HG02981 (cell line): ENCODE results near the gene LDLRAD3.

ENCODE experiments used
- ATAC-seq: cut with Tn5 transposase; IDR thresholded peaks from one replicate; pipeline ENCODE4 v1.9.1; 2021; ENCODE audit warnings: mild to moderate bottlenecking, moderate library complexity; ENCODE audit not compliant: unreplicated experiment

Gene LDLRAD3

DNA sequence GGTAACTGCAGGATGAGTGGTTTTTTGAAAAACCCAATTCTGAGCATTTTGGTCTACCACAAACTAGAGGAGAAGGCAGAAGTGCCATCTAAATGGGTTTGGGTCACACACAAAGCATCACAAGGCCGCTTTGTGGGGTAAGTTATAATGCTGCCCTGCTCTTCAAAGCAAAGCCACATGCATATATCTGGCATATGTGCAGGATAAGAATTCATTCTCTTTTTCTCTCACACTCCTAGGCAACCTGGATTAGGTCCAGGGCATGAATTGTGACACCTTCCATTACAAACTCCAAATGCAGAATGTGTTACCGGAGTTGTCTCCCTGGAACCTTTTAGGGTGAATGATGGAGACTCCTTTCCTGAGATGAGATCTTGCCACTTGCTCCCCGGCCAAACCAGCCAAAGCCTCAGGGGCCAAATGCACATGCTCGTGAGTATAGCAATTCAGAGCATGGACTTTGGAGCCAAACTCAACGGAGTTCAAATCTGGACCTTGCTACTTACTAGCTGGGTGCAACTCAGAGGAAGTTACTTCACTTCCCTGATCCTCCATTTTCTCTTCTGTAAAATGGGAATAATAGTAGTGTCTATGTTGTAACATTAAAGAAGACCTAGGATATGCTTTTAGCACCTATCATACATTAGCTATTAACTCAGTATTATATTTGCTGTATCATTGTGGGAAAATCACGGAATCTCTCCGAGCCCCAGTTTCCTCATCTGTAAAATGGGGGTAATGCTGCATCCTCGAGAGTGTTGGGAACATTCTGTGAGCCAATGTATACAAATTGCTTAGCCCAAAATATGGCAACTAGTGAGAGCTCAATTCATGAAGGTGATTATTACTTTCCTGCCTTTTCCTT is 248.8 kb downstream of the LDLRAD3 start:
- ATAC-seq = no peak

DNA sequence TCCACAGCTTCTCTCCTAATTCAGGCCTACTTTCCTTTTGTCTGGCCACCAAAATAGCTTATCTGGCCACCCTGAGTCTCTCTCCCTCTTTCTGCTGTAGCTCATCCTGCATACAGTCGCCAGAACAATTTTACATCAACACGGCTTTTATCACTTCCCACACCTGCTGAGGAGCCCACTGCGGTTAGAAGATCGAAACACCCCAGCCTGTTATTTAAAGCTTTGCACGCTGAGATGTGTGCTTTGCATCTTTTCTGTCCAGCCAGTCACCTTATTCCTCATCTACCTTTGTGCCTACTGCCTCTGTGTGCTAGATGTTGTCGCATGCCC is 249.4 kb downstream of the LDLRAD3 start:
- ATAC-seq = no peak

DNA sequence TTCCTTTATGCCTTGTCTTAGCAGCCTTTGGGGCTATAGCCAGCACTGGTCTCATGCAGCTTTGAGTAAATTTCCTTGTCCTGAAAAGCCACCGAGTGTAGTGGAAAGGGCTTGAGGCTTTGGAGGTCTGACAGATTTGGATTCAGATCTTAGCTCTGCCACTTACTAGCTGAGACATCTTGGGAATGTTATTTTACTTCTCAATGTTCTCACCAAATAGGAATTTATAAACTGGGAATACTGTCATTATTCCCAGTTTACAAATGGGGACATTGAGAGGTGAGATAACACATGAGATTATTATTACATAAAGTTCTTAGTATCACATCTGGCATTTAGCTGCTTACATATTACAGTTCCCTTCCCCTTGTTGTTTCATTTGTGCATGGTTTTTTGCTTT is 249.9 kb downstream of the LDLRAD3 start:
- ATAC-seq = no peak

DNA sequence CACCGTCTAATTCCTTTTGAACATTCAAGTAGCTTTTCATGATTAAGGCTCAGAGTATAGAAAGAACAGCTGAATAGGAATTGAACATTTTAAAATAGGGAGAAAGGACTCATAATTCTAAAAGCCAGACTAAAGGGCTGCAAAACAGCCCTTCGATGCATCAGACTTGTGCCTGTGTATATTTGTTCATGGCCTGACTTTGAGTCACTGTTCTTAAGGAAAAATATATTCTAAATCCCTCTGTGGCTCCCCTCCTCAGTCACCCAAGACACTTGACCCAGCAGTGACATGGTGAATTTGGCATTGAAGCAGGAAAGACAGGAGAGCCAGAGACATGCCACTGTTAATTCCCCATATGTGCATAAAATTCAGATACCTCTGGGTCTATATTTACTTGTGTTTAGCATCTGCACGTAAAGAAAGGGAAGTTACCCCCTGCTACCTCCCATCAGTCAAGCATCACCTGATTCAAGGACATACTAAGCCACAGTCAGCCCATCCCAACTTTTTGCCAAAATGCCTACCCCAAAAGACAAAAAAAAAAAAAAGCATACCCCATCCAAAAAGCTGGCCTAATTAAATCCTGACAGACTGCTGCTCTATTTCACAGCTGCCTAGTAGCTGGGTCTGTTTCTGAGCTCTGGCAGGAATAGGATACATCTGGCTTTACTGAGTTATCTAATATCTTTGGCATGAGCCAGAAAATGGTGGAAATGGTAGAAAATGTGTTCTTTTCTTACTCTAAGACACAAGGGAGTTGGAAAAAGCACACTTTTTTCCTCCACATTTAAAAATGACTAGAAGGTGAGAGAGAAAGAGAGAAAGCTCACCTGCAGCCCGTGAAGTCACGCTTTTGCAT is 251.9 kb downstream of the LDLRAD3 start:
- ATAC-seq = no peak

DNA sequence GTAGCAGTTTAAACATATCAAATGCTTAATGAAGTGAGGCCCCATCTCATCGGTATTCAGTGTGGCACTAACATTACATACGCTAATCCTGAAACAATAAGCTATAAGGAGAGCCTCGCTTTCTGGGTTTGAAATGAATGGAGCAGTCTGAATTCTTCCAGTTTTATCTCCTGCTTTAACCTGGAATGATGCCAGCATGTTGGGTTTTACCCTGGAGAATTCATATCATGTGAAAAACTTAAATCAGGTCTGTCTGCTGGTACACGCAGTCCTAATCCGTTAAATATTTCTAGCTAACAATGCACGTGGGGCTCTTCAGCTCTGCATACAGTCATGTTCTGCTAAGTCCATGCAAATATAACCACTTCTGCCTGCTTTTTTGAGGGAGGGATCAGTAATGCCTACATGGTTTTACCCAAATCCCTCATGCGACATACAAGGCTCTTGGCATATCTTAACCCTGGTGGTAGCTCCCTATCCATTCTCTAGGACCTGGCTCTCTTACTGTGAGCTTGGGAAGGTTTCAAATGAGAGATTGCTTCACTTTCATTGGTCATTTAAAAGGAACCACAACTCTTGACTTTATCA is 252.6 kb downstream of the LDLRAD3 start:
- ATAC-seq = no peak

DNA sequence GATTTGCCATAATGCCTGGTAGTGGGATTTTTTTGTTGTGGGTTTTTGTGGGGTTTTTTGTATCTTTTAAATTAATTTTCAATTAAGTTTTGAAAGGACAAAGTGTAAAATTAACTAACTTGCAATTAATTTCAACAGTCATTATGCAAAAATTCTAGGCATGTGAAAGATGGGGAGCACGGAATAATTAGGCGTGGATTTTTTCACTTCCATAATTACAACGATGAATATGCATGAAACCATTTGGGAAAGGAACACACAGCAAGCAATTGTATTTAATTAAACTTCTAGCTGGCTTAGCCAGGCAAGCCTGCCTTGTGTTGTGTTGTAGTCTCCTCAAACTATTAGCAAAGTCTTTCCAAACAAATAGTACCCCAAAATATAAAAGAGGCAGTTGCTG is 257.5 kb downstream of the LDLRAD3 start:
- no peak for ATAC-seq

DNA sequence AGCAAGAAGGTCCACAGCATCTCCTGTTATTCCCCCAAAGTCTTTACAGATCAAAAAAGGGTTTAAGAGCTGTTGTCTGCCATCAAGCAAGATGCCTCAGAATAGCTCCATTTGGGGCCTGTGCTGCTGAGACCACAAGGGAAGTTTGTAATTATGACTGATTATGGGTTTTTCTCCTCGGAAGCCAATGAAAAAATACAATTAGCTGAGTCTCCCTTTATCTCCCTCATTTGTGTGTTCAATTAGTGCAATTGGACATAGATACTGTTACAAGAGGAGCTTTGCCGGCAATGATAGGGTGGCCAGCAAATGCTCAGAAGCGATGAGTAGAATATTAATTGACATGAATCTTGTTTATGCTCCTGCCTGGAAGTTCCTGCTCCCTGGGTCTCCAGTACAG is 261.7 kb downstream of the LDLRAD3 start:
- ATAC-seq = no peak

DNA sequence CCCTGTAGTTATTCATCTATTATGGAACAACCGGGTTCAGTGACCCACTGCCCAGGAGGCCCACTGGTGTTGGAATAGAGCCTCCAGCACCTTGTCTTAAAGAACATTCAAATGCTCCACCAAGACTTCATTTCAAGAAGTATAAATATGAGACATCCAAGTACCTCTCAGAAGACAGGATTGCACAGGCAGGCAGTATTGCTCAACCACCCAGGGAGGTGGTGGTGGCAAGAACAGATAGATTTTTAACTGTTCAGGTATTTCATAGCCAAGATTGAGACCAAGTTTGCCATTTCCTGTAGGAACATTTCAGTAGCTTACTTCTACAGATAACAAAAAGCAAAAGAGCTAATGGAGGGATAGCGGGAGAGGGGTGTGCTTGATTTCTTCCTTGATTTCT is 266.7 kb downstream of the LDLRAD3 start:
- ATAC-seq = no peak

DNA sequence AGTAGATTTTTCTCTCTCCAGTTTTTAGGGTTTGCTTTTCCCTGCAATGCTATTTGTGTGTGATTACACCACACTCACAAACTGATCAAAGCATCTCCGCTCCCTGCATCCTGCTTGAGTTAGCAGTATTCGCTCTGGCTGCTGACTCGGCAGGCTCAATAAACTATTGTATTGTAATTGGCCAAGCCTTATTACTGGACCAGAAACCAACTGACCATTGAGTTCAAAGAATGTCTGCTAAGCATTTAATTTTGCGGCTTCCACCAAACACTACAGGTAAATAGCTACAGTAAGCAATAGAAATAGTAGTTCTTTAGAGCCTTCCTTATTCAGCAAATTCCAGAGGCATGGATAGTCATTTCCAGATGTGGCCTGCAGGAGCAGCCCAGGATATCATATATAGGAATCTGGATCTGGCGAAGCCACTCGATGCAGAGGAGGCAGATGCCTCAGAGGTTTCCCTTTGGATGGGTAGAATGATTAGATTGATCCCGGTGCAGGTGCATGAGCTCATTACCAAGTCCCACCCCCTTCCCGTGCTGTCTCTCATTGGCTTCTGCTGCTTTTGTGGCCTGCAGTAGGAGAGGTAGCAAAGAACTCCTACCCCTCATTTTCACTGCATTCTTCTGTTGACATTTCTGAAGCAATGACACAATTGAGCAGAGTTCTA is 268.0 kb downstream of the LDLRAD3 start:
- ATAC-seq = no peak

DNA sequence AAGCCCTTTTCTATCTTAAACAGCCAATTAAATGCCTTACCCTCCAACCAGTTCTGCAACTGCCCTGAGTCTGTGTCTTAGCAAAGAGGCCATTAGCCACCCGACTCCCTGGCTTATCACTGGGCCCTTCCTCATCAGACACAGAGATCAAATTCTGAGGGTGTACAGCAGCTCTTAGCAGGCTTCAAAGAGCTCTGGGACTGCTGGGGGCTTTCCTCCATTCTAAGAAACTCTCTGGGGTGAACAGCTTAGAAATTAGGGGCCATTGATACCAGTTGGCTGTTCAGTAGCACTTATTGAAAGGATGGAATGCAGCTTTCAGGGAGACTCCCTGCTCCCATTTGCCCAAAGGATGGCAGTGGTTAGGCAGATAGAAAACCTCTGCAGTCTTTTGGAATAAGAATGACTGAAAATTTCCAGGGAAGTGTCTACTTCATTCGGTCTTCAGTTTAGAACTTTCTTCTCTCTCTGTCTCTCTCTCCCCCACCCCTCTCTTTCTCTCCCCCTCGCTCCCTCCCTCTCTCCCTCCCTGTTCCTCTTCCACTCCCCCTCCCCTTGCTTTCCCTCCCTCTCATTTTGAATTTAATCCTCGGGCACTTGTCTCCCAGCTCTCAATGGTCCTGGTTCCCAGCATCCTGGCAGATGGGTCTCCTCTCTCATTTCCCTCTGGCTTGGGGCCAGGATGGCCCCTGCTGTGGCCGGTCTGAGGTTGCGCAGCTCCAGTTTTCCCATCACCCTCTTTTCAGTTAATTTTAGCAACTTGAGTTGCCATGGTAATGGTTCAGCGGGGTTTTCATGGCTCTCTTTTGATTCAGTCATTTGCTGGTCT is 268.9 kb downstream of the LDLRAD3 start:
- ATAC-seq = no peak

DNA sequence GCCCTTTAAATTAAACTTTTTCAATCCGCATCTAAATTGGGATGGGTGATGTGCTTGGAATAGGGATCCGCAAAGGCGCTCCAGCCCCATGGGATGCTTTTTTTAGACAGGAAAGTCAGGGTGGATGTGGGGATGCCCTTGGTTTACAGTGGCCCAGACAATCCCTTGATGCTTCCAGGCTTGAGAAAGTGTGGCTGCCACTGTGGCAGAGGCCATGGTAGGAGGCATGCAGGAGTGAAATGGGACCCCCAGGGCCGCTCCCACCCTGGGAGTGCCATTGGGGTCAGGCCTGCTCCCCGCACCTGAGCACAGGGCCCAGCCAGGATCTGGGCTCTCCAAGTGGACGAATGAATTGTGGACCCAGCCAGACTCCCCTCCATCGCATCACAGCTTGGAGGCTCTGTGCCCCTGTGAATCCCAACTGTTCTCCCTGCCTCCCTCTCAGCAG is 269.6 kb downstream of the LDLRAD3 start:
- no peak for ATAC-seq

DNA sequence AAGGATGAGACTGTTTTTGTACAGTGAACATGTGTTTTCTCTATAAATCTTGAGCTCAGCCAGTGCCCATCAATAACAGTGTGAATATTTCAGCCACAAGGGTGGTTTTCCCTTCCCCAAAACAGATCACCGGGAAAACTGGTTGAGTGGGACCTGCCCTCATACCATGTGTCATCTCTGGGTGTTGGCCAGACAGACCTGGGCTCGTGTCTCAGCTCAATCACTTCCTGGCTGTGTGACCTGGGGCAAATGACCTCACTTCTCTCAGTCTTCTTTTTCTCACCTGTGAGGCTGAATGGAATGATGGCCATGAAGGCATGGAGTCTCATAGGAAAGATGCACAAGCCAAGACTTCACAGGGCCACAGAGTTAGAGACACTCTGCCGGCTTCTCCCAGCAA is 270.6 kb downstream of the LDLRAD3 start:
- no peak for ATAC-seq

DNA sequence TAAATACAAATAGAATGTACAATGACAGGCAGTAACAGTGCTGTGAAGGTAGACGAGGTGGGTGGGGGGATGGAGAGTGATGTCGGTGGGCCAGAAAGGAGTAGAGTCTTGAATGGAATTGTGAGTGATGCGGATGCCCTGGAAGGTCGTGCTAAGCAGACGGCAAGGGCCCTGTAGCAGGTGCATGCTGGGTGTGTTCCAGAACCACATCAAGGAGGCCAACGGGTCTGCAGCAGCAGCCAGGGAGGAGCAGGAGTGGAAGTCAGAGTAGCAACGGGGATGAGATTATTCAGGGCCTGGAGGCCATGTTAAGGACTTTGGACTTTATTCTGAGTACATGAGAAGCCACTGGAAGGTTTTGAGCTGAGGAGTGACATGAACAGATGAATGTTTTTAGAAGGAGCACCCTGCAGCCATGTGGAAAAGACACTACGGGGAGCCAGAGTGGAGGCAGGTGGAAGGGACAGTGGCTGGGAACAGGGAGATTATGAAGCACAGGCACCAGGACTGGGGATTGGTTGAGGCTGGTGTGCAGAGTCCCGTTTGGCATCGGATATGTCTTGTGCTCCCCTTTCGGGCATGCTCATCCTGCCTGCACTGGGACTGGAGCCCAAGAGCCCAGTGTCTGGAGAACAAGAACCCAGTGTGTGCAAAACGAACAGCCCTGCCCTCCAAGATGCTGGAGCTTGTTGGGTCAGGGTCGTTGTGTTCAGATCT is 271.3 kb downstream of the LDLRAD3 start:
- ATAC-seq = no peak

DNA sequence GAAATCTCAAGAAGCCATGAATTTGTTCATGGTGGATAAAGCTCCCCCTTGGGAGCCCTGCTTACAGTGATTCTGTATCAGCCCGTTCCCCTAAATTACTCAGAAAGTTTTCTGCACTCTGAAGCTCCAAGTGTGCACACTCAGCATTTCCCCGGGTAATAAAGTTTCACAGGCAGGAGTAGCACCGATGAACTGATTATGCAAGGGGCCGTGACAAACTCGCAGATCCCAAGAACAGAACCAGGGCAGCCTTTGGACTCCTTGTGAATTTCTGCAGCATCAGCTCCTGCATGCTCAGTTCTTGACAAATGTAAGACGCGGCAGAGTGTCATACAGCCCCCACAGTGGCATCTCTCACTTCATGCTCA is 271.8 kb downstream of the LDLRAD3 start:
- ATAC-seq = no peak

DNA sequence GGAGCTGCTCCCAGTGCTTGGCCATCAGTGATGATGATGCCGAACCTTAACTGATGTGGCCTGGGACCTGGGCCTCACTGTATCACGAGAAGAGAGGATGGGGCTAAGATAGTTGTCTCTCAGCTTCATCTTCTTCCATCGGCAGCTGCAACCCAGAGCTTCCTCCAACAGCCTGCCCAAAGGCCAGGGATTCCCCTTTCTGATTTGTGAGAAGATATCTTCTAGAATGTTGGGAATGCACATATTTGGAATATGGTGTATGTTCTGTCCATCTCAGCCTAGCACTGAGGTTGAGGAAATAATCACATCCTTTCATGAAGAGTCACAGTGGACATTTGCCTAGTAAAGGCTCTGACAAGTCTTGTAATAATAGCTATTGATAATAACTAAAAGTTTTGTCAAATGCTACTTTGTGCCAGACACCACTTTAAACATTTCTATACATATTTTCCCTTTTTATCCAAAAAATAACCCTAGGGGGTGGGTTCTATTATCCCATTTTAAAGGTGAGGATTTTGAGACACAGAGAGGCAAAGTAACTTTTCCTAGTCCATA is 272.3 kb downstream of the LDLRAD3 start:
- no peak for ATAC-seq

DNA sequence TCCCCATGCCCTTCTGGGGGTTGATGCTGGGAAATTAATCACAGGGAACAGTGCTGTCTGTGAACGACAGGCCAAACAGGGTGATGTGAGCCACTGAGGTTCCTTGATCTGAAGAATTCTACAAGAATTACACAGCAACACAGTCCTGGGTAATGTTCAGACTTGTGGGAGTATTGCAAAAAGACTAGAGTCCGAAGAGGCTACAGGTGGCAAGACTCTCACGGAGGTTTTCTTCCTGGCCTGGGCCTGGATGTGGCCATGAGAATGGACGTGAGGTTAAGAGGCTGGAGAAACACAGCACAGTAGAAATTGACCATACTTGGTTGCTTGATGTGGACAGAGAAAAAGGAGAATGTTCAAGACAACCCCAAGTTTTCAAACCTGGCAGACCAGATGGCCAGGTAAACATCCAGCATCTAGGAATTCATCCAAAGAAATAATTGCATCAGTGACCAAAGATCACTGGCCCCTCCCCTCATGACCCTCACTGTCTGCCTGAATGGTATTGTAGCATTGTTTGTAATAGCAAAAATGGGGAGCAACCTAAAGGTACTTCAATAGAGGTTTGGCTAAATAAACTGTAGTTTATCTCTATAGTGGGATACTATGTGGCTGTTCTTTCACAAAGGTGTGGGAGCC is 274.5 kb downstream of the LDLRAD3 start:
- no peak for ATAC-seq

DNA sequence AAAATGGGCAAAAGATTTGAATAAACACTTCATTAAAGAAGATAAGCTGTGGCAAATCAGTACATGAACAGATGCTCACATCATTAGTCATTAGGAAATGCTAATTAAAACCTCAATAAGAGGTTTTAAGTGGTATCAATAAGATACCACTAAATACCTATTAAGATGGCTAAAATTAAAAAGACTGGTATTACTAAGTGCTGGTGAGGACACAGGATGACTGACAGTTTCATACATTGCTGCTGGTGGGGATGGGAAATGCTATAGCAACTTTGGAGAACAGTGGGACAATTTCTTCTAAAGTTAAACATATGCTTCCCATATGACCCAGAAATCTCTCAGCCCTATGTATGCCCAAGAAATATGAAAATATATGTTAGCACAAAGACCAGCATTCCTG is 276.1 kb downstream of the LDLRAD3 start:
- no peak for ATAC-seq

DNA sequence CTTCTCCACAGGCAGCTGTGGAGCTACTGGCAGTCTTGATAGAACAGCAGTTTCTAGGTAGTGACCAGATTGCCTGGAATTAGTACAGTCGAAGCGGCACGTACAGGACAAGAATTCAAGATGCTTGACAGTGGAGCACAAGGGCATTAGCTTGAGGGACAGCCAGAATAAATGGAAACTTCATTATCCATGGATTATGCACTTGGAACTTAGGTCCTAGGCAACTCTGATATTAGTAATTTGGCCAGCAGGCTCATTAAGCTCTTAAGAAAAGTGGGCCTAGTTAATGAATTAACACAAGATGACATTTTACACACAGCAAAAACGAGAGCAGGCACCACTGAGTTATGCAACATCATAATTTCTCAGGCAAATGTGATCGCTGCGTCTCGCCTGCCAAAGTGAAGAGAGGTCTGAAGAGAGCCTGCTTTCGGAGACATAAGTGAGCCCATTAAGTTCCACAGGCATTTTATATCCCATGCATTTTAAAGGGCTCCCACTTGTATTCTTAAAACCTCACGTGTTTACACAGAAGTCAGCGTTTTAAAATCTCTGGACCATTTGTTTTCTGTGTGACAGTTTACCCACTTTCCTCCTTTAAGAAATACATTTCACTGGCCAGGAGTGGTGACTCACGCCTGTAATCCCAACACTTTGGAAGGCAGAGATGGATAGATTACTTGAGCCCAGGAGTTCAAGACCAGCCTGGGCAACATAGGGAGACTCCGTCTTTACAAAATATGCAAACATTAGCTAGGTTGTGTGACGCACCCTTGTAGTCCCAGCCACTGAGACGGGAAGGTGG is 279.2 kb downstream of the LDLRAD3 start:
- no peak for ATAC-seq
